Measurements from ENCODE around the gene ROCK2. TPM values are rescaled to one million over a fixed set of nuclear protein-coding genes. Genes with fewer than 3 reads are reported as not detected.

ROCK2 gene
- total and polyA plus RNA-seq, 5 donors from 2014 or later, result 8.6 to 20.6 (median 10.4) TPM

- H3K36me3 Mint-ChIP-seq, result no peaks in the 10 kb centered on the region
- no peaks in the 10 kb centered on the region for H3K4me1 Mint-ChIP-seq
- no peak overlapping the region for H3K27ac Mint-ChIP-seq
- DNase-seq (no peak), ATAC-seq (ENCODE audit: low read depth in 2 of 2) (no peak)
- no peaks in the 10 kb centered on the region for H3K36me3 ChIP-seq (ENCODE audit: control insufficient read depth, insufficient read depth, low read length)
- H3K9me3 ChIP-seq (ENCODE audit: control insufficient read depth in 2 of 2, low read length in 2 of 2), result no peaks in the 10 kb centered on the region
- no peaks in the 10 kb centered on the region for H3K4me1 ChIP-seq (ENCODE audit: control insufficient read depth, insufficient read depth, low read length, poor library complexity, severe bottlenecking)
- H3K4me3 ChIP-seq (ENCODE audit: low read depth, low read length), result no peak overlapping the region
- no peak overlapping the region for H3K4me3 Mint-ChIP-seq
- H3K27me3 Mint-ChIP-seq, result no peaks in the 10 kb centered on the region
- H3K9me3 Mint-ChIP-seq, result no peaks in the 10 kb centered on the region
- no peaks in the 10 kb centered on the region for H3K27me3 ChIP-seq (ENCODE audit: control insufficient read depth, insufficient read depth, low read length)
- no peak overlapping the region for H3K27ac ChIP-seq (ENCODE audit: insufficient read depth, low read length, poor library complexity, severe bottlenecking)
Observed at GRCh38 chr2:11387843-11388242, 43.4 kb upstream of the ROCK2 start.

DNA sequence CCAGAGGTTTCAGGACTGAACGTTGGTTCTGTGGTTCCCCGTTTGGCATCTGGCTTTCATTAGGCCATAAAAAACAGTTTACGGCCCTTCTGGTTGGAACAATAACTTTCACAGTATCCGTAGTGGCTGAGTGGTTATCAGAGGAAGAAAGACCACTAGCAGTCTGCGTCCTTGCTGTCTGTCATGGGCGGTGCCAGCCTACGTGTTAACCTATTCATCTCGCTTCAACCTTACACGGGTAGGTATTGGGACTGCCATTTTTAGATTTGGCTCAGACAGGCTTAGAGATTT, 42.6 kb upstream of the ROCK2 start:
- Histone ChIP-seq H3K36me3 (ENCODE audit: control insufficient read depth, insufficient read depth, low read length) (no peaks in the 10 kb centered on the region), H3K9me3 (ENCODE audit: control insufficient read depth in 2 of 2, low read length in 2 of 2) (no peaks in the 10 kb centered on the region), H3K4me1 (ENCODE audit: control insufficient read depth, insufficient read depth, low read length, poor library complexity, severe bottlenecking) (no peaks in the 10 kb centered on the region), H3K27me3 (ENCODE audit: control insufficient read depth, insufficient read depth, low read length) (no peaks in the 10 kb centered on the region), H3K27ac (ENCODE audit: insufficient read depth, low read length, poor library complexity, severe bottlenecking) (no peak overlapping the region), H3K4me3 (ENCODE audit: low read depth, low read length) (no peak overlapping the region)
- Mint-ChIP-seq H3K9me3 (no peaks in the 10 kb centered on the region), H3K4me3 (no peak overlapping the region), H3K27ac (no peak overlapping the region), H3K36me3 (no peaks in the 10 kb centered on the region), H3K27me3 (no peaks in the 10 kb centered on the region), H3K4me1 (peaks cover 0 to 5% (median 0%) of the 10 kb centered on the region in 4 donors)
- ATAC-seq (ENCODE audit: low read depth in 2 of 2) (no peak), DNase-seq (no peak)

- no peak for DNase-seq
- H3K27ac ChIP-seq (ENCODE audit: insufficient read depth, low read length, poor library complexity, severe bottlenecking), result no peak overlapping the region
- no peaks in the 10 kb centered on the region for H3K27me3 ChIP-seq (ENCODE audit: control insufficient read depth, insufficient read depth, low read length)
- H3K36me3 ChIP-seq (ENCODE audit: control insufficient read depth, insufficient read depth, low read length), result no peaks in the 10 kb centered on the region
- Mint-ChIP-seq H3K4me3 (no peak overlapping the region), H3K9me3 (peaks cover 0 to 3% (median 0%) of the 10 kb centered on the region in 7 donors), H3K36me3 (no peaks in the 10 kb centered on the region), H3K27me3 (no peaks in the 10 kb centered on the region), H3K4me1 (peaks cover 0 to 5% (median 3%) of the 10 kb centered on the region in 4 donors), H3K27ac (no peak overlapping the region)
- no peak overlapping the region for H3K4me3 ChIP-seq (ENCODE audit: low read depth, low read length)
- no peaks in the 10 kb centered on the region for H3K4me1 ChIP-seq (ENCODE audit: control insufficient read depth, insufficient read depth, low read length, poor library complexity, severe bottlenecking)
- no peaks in the 10 kb centered on the region for H3K9me3 ChIP-seq (ENCODE audit: control insufficient read depth in 2 of 2, low read length in 2 of 2)
- no peak for ATAC-seq (ENCODE audit: low read depth in 2 of 2)
Observed at GRCh38 chr2:11385847-11386246, 41.4 kb upstream of the ROCK2 start.

DNA sequence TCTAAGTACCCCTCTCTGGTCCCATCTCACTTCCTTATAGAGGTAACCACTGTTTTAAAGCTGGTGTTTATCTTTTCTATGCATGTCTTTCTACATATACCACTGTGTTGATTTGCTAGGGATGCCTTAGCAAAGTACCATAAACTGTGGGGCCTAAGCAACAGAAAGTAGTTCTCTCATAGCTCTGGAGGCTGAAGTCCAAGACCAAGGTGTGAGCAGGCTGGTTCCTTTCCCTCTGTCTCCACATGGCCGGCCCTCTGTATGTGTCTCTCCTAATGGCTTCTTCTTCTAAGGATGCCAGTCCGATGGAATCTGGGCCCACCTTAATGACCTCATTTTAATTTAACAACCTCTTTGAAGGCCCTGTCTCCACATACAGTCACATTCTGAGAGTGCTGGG, 40.8 kb upstream of the ROCK2 start:
- H3K27ac ChIP-seq (ENCODE audit: insufficient read depth, low read length, poor library complexity, severe bottlenecking), result no peak overlapping the region
- ATAC-seq (ENCODE audit: low read depth in 2 of 2), result no peak
- H3K27me3 ChIP-seq (ENCODE audit: control insufficient read depth, insufficient read depth, low read length), result no peaks in the 10 kb centered on the region
- H3K9me3 ChIP-seq (ENCODE audit: control insufficient read depth in 2 of 2, low read length in 2 of 2), result no peaks in the 10 kb centered on the region
- no peak for DNase-seq
- Mint-ChIP-seq H3K36me3 (no peaks in the 10 kb centered on the region), H3K9me3 (peaks cover 0 to 3% (median 0%) of the 10 kb centered on the region in 7 donors), H3K27me3 (no peaks in the 10 kb centered on the region), H3K4me3 (no peak overlapping the region), H3K27ac (no peak overlapping the region), H3K4me1 (peaks cover 0 to 5% (median 3%) of the 10 kb centered on the region in 4 donors)
- no peak overlapping the region for H3K4me3 ChIP-seq (ENCODE audit: low read depth, low read length)
- no peaks in the 10 kb centered on the region for H3K36me3 ChIP-seq (ENCODE audit: control insufficient read depth, insufficient read depth, low read length)
- H3K4me1 ChIP-seq (ENCODE audit: control insufficient read depth, insufficient read depth, low read length, poor library complexity, severe bottlenecking), result no peaks in the 10 kb centered on the region

DNA sequence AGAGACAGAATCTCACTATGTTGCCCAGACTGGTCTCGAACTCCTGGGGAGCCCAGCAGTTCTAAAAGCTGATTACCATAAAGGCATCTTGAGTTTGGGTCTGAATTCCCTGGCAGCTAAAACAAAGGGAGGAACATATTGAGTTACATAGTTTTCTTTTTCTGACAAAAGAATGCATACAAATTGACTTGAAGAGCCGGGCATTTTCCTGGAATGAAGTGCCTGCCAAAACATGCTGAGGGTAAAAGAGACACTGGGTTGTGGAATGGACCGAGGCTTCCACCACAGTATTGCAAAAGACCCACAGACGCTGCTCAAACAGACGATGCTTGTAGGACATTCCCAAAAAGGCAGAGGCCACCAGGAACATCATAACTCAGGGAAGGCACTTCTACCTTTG, 35.1 kb upstream of the ROCK2 start:
- no peaks in the 10 kb centered on the region for H3K4me1 ChIP-seq (ENCODE audit: control insufficient read depth, insufficient read depth, low read length, poor library complexity, severe bottlenecking)
- ATAC-seq (ENCODE audit: low read depth in 2 of 2) (no peak), DNase-seq (no peak)
- Mint-ChIP-seq H3K9me3 (peaks cover 0 to 3% (median 0%) of the 10 kb centered on the region in 7 donors), H3K4me3 (no peak overlapping the region), H3K4me1 (peaks cover 0 to 5% (median 3%) of the 10 kb centered on the region in 4 donors), H3K27ac (no peak overlapping the region), H3K27me3 (peaks cover 9% of the 10 kb centered on the region), H3K36me3 (no peaks in the 10 kb centered on the region)
- H3K36me3 ChIP-seq (ENCODE audit: control insufficient read depth, insufficient read depth, low read length), result no peaks in the 10 kb centered on the region
- no peaks in the 10 kb centered on the region for H3K27me3 ChIP-seq (ENCODE audit: control insufficient read depth, insufficient read depth, low read length)
- H3K9me3 ChIP-seq (ENCODE audit: control insufficient read depth in 2 of 2, low read length in 2 of 2), result no peaks in the 10 kb centered on the region
- H3K27ac ChIP-seq (ENCODE audit: insufficient read depth, low read length, poor library complexity, severe bottlenecking), result no peak overlapping the region
- H3K4me3 ChIP-seq (ENCODE audit: low read depth, low read length), result no peak overlapping the region

- H3K9me3 Mint-ChIP-seq, result peaks cover 0 to 3% (median 0%) of the 10 kb centered on the region in 7 donors
- no peak overlapping the region for H3K4me3 ChIP-seq (ENCODE audit: low read depth, low read length)
- H3K27me3 ChIP-seq (ENCODE audit: control insufficient read depth, insufficient read depth, low read length), result no peaks in the 10 kb centered on the region
- peaks cover 23% of the 10 kb centered on the region for H3K27me3 Mint-ChIP-seq
- no peaks in the 10 kb centered on the region for H3K36me3 Mint-ChIP-seq
- DNase-seq (no peak), ATAC-seq (ENCODE audit: low read depth in 2 of 2) (no peak)
- no peak overlapping the region for H3K27ac ChIP-seq (ENCODE audit: insufficient read depth, low read length, poor library complexity, severe bottlenecking)
- H3K36me3 ChIP-seq (ENCODE audit: control insufficient read depth, insufficient read depth, low read length), result no peaks in the 10 kb centered on the region
- no peaks in the 10 kb centered on the region for H3K9me3 ChIP-seq (ENCODE audit: control insufficient read depth in 2 of 2, low read length in 2 of 2)
- H3K27ac Mint-ChIP-seq, result no peak overlapping the region
- H3K4me1 ChIP-seq (ENCODE audit: control insufficient read depth, insufficient read depth, low read length, poor library complexity, severe bottlenecking), result no peaks in the 10 kb centered on the region
- no peak overlapping the region for H3K4me3 Mint-ChIP-seq
- H3K4me1 Mint-ChIP-seq, result peaks cover 0 to 5% (median 3%) of the 10 kb centered on the region in 4 donors
Observed at GRCh38 chr2:11377928-11378545, 33.6 kb upstream of the ROCK2 start.

GRCh38 chr2:11376071-11376470, 31.6 kb upstream of the ROCK2 start:
- no peak overlapping the region for H3K27ac Mint-ChIP-seq
- no peak for ATAC-seq (ENCODE audit: low read depth in 2 of 2)
- no peaks in the 10 kb centered on the region for H3K9me3 Mint-ChIP-seq
- Histone ChIP-seq H3K27ac (ENCODE audit: insufficient read depth, low read length, poor library complexity, severe bottlenecking) (no peak overlapping the region), H3K36me3 (ENCODE audit: control insufficient read depth, insufficient read depth, low read length) (no peaks in the 10 kb centered on the region), H3K9me3 (ENCODE audit: control insufficient read depth in 2 of 2, low read length in 2 of 2) (no peaks in the 10 kb centered on the region), H3K4me1 (ENCODE audit: control insufficient read depth, insufficient read depth, low read length, poor library complexity, severe bottlenecking) (no peaks in the 10 kb centered on the region), H3K27me3 (ENCODE audit: control insufficient read depth, insufficient read depth, low read length) (no peaks in the 10 kb centered on the region), H3K4me3 (ENCODE audit: low read depth, low read length) (no peak overlapping the region)
- peaks cover 0 to 1% (median under 1%) of the 10 kb centered on the region in 4 donors for H3K4me1 Mint-ChIP-seq
- no peaks in the 10 kb centered on the region for H3K36me3 Mint-ChIP-seq
- DNase-seq, result no peak
- peaks cover 23% of the 10 kb centered on the region for H3K27me3 Mint-ChIP-seq
- no peak overlapping the region for H3K4me3 Mint-ChIP-seq

GRCh38 chr2:11375689-11376027, 31.2 kb upstream of the ROCK2 start:
- no peak overlapping the region for H3K27ac Mint-ChIP-seq
- no peaks in the 10 kb centered on the region for H3K4me1 Mint-ChIP-seq
- no peak overlapping the region for H3K4me3 Mint-ChIP-seq
- H3K36me3 Mint-ChIP-seq, result no peaks in the 10 kb centered on the region
- peaks cover 23% of the 10 kb centered on the region for H3K27me3 Mint-ChIP-seq
- no peak overlapping the region for H3K4me3 ChIP-seq (ENCODE audit: low read depth, low read length)
- no peak overlapping the region for H3K27ac ChIP-seq (ENCODE audit: insufficient read depth, low read length, poor library complexity, severe bottlenecking)
- no peaks in the 10 kb centered on the region for H3K36me3 ChIP-seq (ENCODE audit: control insufficient read depth, insufficient read depth, low read length)
- no peaks in the 10 kb centered on the region for H3K9me3 ChIP-seq (ENCODE audit: control insufficient read depth in 2 of 2, low read length in 2 of 2)
- H3K4me1 ChIP-seq (ENCODE audit: control insufficient read depth, insufficient read depth, low read length, poor library complexity, severe bottlenecking), result no peaks in the 10 kb centered on the region
- H3K9me3 Mint-ChIP-seq, result no peaks in the 10 kb centered on the region
- no peak for DNase-seq
- H3K27me3 ChIP-seq (ENCODE audit: control insufficient read depth, insufficient read depth, low read length), result no peaks in the 10 kb centered on the region
- ATAC-seq (ENCODE audit: low read depth in 2 of 2), result no peak
